MM.1S (cell line): ENCODE data around the gene FILIP1.

Experiments used
- CTCF ChIP-seq: fragments of 300-600 bp; sonication (generic); IDR thresholded peaks from 2 replicates; pipeline ENCODE4 v1.5.1; 2016; ENCODE audit warnings: antibody characterized with exemption, low read length, mixed read lengths
- EZH2 ChIP-seq: fragments of 300-600 bp; sonication (generic); optimal IDR thresholded peaks from 2 replicates; pipeline ENCODE3; 2017; ENCODE audit warnings: low read depth, mild to moderate bottlenecking, antibody characterized with exemption, low read length, mixed read lengths
- EZH2phosphoT487 ChIP-seq: fragments of 300-600 bp; sonication (generic); IDR thresholded peaks from 2 replicates; pipeline ENCODE4 v1.6.1; 2018; ENCODE audit warnings: antibody characterized with exemption, low read length

- TF ChIP-seq CTCF, result no peak
- no peak for TF ChIP-seq EZH2phosphoT487
- TF ChIP-seq EZH2, result no peak
These were observed 123.6 kb downstream of the FILIP1 start for GRCh38 chr6:75370011-75370410.
